Ascending aorta (tissue), 2 donors: ENCODE measurements around the gene PLD3. TPM values are rescaled to one million over a fixed set of nuclear protein-coding genes. Genes with fewer than 3 reads are reported as not detected.

Source experiments
- DNase-seq, 2 donors: peaks; one replicate each; pipeline ENCODE4 v3.0.0-alpha.2; 2019; ENCODE audit warnings: low spot score in 2 of 2
- H3K27ac ChIP-seq, 2 donors: fragments of 200-600 bp; sonication (generic); one replicate each; pipeline ENCODE4 v1.5.1; 2016 to 2017; ENCODE audit warnings: mild to moderate bottlenecking in 1 of 2
- H3K27me3 ChIP-seq: fragments of 200-600 bp; sonication (generic); one replicate; pipeline ENCODE4 v1.5.1; 2017
- H3K36me3 ChIP-seq, 2 donors: fragments of 200-600 bp; sonication (generic); one replicate each; pipeline ENCODE4 v1.5.1; 2016
- H3K4me1 ChIP-seq, 2 donors: fragments of 200-600 bp; sonication (generic); one replicate each; pipeline ENCODE4 v1.5.1; 2016 to 2017; ENCODE audit warnings: mild to moderate bottlenecking in 1 of 2
- H3K4me3 ChIP-seq, 2 donors: fragments of 200-600 bp; sonication (generic); one replicate each; pipeline ENCODE4 v1.5.1; 2016 to 2017; ENCODE audit warnings: mild to moderate bottlenecking in 1 of 2
- H3K9me3 ChIP-seq, 2 donors: fragments of 200-600 bp; sonication (generic); one replicate each; pipeline ENCODE4 v1.5.1; 2016
- intact Hi-C: fragments of 100-400 bp; cut with DNase I; formaldehyde crosslinking; loops from one replicate; pipeline ENCODE4 v1.15.1; 2023
- total RNA-seq: library from RNA; depleted of rRNA; stranded (reverse); fragments of >200 nt; gene quantifications from one replicate; pipeline ENCODE4 v1.1.0, GENCODE V29; 2016
- TF ChIP-seq, protein P1 (sequence below), 3 experiments: fragments of 200-600 bp in 2 of 3; fragments of 450-650 bp in 1 of 3; sonication (generic) in 2 of 3; IDR thresholded peaks; one replicate each; pipeline ENCODE4 v1.5.1; 2016 to 2019; ENCODE audit warnings: antibody characterized with exemption in 3 of 3, mild to moderate bottlenecking in 1 of 3, moderate library complexity in 1 of 3

Gene PLD3
- total RNA-seq, 1 donor from 2014 or later, result 345 TPM

DNA sequence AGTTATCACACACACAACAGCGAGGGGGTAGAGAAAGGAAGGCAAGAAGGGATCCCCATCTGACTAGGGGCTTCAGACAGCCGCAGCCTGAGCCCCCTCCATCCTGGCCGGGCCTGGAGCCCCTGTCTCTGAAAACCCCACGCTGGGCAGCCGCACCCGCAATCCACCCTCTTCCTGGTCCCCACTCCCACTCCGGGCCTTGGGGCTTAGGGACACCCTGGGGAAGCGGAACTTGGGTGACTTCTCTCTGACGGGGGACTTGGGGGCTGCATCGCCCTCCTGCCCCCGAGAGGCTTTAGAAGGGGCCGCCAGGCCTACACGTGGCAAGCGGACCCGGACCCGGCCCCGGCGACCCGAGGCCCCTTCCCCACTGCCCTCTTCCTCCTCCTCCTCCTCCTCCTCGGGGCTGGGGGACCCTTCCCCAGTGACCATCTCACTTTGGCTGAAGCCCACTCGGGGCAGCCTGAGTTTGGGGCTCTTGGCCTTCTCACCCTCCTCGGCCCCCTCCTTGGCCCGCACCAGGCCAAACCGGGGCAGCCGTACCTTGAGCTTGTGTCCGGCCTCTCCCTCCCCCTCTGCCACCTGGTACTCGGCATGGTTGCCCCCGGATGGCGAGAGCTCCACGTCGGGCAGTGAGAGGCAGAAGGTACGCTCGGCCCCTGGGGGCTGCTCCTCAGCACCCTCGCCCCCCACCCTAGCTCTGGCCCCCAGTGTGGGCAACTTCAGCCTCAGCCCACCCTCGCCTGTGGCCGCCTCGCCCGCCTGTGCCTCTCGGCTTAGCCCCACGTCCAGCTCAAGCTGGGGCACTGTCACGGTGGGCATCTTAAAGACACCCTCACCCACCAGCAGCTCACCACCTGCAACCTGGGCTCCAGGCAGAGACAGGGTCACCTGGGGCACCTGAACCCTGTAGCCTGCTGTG is 45.7 kb downstream of the PLD3 start:
- H3K9me3 ChIP-seq, result no peaks in the 10 kb centered on the region
- TF ChIP-seq, protein P1, sequence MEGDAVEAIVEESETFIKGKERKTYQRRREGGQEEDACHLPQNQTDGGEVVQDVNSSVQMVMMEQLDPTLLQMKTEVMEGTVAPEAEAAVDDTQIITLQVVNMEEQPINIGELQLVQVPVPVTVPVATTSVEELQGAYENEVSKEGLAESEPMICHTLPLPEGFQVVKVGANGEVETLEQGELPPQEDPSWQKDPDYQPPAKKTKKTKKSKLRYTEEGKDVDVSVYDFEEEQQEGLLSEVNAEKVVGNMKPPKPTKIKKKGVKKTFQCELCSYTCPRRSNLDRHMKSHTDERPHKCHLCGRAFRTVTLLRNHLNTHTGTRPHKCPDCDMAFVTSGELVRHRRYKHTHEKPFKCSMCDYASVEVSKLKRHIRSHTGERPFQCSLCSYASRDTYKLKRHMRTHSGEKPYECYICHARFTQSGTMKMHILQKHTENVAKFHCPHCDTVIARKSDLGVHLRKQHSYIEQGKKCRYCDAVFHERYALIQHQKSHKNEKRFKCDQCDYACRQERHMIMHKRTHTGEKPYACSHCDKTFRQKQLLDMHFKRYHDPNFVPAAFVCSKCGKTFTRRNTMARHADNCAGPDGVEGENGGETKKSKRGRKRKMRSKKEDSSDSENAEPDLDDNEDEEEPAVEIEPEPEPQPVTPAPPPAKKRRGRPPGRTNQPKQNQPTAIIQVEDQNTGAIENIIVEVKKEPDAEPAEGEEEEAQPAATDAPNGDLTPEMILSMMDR (IDR thresholded peaks at IDR 0.05), result no peak
- intact Hi-C loops, result no loop called here

DNA sequence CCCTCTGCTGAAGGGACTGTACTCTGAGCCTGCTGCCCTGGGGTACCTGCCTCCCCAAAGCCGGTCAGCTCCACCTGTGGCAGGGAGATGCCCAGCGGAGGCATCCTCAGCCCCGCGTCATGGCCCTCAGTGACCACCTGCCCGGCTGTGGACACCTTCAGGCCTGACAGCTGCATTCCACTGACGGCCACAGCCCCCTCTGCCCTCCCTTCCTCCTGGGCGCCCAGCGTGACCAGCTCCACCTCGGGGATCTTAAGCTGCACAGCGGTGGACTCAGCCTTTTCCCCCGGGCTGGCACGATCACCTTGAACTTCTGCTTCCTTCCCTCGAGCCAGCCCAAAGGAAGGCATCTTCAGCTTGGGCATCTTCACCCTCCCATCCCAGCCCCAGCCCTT is 46.3 kb downstream of the PLD3 start:
- DNase-seq, result no peak
- H3K4me1 ChIP-seq, result no peaks in the 10 kb centered on the region
- no peaks in the 10 kb centered on the region for H3K27me3 ChIP-seq
- H3K9me3 ChIP-seq, result no peaks in the 10 kb centered on the region
- H3K4me3 ChIP-seq, result no peak overlapping the region
- TF ChIP-seq, protein P1 (IDR thresholded peaks at IDR 0.05), result no peak
- intact Hi-C loops, result no loop called here
- H3K27ac ChIP-seq, result no peak overlapping the region
- no peaks in the 10 kb centered on the region for H3K36me3 ChIP-seq

More for the DNA sequence above, 45.7 kb downstream of the PLD3 start:
- H3K4me3 ChIP-seq, result no peak overlapping the region
- no peaks in the 10 kb centered on the region for H3K36me3 ChIP-seq
- H3K27me3 ChIP-seq, result no peaks in the 10 kb centered on the region
- no peak for DNase-seq
- H3K27ac ChIP-seq, result no peak overlapping the region
- H3K4me1 ChIP-seq, result no peaks in the 10 kb centered on the region

DNA sequence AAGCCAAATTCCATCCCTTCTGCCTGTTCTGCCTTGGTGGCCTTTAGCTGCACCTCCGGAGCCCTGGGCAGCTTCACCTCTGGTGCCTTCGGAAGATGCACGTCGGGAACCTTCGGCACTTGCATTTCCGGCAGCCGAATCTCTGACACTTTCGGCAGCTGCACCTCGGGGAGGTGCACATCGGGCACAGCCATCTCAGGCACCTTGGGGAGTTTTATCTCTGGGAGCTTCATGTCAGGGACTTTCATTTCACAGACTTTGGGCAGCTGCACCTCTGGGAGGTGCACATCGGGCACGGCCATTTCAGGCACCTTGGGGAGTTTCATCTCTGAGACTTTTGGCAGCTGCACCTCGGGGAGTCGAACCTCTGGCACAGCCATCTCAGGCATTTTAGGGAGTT is 47.5 kb downstream of the PLD3 start:
- no peak overlapping the region for H3K4me3 ChIP-seq
- TF ChIP-seq, protein P1 (IDR thresholded peaks at IDR 0.05), result no peak
- H3K27me3 ChIP-seq, result no peaks in the 10 kb centered on the region
- DNase-seq, result no peak
- no peaks in the 10 kb centered on the region for H3K4me1 ChIP-seq
- intact Hi-C loops, result no loop called here
- no peak overlapping the region for H3K27ac ChIP-seq
- H3K36me3 ChIP-seq, result no peaks in the 10 kb centered on the region
- H3K9me3 ChIP-seq, result no peaks in the 10 kb centered on the region

DNA sequence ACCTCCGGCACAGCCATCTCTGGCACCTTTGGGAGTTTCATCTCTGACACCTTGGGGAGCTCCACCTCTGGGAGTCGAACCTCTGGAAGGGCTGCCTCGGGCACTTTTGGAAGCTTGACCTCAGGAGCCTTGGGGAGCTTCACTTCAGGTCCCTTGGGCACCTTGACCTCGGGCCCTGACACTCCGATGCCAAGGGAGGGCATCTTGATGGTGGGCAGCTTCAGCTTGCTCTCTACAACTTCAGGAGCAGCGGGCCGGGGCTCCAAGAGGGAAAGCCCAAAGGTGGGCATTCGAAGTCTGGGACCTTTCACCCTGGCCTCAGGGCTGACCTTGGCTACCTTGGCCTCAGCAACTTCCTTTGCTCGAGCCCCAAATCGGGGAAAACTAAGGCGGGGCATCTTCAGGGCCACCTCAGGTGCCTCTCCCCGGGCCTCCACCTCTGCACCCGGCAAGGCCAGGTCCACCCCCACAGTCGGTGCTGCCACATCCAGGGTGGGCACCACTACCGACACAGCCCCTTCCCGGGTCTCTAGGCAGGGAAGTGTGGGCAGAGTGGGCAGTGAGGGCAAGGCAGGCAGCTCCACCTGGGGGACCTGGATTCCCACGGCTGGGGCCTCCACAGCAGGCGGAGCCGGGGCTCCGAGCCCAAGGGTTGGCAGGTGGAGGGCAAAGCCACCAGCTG is 48.5 kb downstream of the PLD3 start:
- DNase-seq, result no peak
- Histone ChIP-seq H3K27me3 (no peaks in the 10 kb centered on the region), H3K4me1 (no peaks in the 10 kb centered on the region), H3K27ac (no peak overlapping the region), H3K9me3 (no peaks in the 10 kb centered on the region), H3K4me3 (no peak overlapping the region), H3K36me3 (no peaks in the 10 kb centered on the region)
- TF ChIP-seq, protein P1 (IDR thresholded peaks at IDR 0.05), result no peak
- intact Hi-C loops, result no loop called here

DNA sequence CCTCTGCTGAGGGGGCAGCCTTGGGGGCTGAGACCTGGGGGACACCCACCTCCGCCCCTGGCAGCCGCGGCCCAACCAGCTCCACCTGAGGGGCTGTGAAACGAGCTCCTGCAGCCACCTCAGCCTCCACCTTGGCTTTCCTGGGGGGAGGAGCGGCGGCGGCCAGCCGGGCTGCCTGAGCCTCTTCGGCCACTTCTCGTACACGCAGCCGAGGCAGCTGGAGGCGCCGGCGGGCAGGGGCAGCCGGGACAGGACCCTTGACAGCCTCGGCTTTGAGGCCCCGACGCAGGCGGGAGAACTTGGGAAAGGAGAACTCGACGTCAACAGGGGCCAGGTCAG is 49.0 kb downstream of the PLD3 start:
- no peaks in the 10 kb centered on the region for H3K9me3 ChIP-seq
- H3K4me3 ChIP-seq, result no peak overlapping the region
- TF ChIP-seq, protein P1 (IDR thresholded peaks at IDR 0.05), result no peak
- H3K27ac ChIP-seq, result no peak overlapping the region
- H3K4me1 ChIP-seq, result no peaks in the 10 kb centered on the region
- no peak for DNase-seq
- no peaks in the 10 kb centered on the region for H3K36me3 ChIP-seq
- H3K27me3 ChIP-seq, result no peaks in the 10 kb centered on the region
- intact Hi-C loops, result no loop called here
